SJSA1 (cell line): Measurements from ENCODE around the gene FATE1. TPM values are rescaled to one million over a fixed set of nuclear protein-coding genes. Genes with fewer than 3 reads are reported as not detected.
A peak's percentile ranks its signal among the peaks of the same experiment; 100 is the strongest.

ENCODE experiments used
- DNase-seq, 2 experiments: peaks; one replicate each; pipeline ENCODE4 v3.0.0-alpha.2; 2015 to 2020; ENCODE audit warnings: low spot score in 2 of 2, low read depth in 1 of 2
- H3K27ac ChIP-seq: fragments of 250-450 bp; sonication (Bioruptor Pico); 2 replicates; pipeline ENCODE4 v1.5.1; 2020; ENCODE audit warnings: mild to moderate bottlenecking, moderate library complexity
- H3K27me3 ChIP-seq: fragments of 250-450 bp; sonication (Bioruptor Pico); replicated peaks from 2 replicates; pipeline ENCODE4 v1.5.1; 2020; ENCODE audit warnings: mild to moderate bottlenecking, moderate library complexity
- H3K36me3 ChIP-seq: fragments of 250-450 bp; sonication (Bioruptor Pico); 2 replicates; pipeline ENCODE4 v1.5.1; 2020; ENCODE audit warnings: mild to moderate bottlenecking
- H3K4me1 ChIP-seq: fragments of 250-450 bp; sonication (Bioruptor Pico); replicated peaks from 2 replicates; pipeline ENCODE4 v1.6.1; 2021; ENCODE audit warnings: mild to moderate bottlenecking
- H3K4me3 ChIP-seq: fragments of 250-450 bp; sonication (Bioruptor Pico); 2 replicates; pipeline ENCODE4 v1.5.1; 2020; ENCODE audit warnings: mild to moderate bottlenecking
- H3K9me3 ChIP-seq: fragments of 250-450 bp; sonication (Bioruptor Pico); replicated peaks from 2 replicates; pipeline ENCODE4 v1.5.1; 2020; ENCODE audit warnings: mild to moderate bottlenecking
- total RNA-seq: library from RNA; depleted of rRNA; stranded (reverse); fragments of >200 nt; shearing (Covaris generic); gene quantifications from 2 replicates; pipeline ENCODE4 v1.2.3, GENCODE V29; 2014

The FATE1 gene
- total RNA-seq, 1 experiment from 2014 or later, result not detected

GRCh38 chrX:151741606-151742005 is 25.8 kb downstream of the FATE1 start:
- H3K27me3 ChIP-seq, result no peaks in the 10 kb centered on the region
- no peaks in the 10 kb centered on the region for H3K36me3 ChIP-seq
- no peak for DNase-seq
- no peak overlapping the region for H3K4me3 ChIP-seq
- H3K9me3 ChIP-seq, result no peaks in the 10 kb centered on the region
- H3K4me1 ChIP-seq, result no peaks in the 10 kb centered on the region
- no peak overlapping the region for H3K27ac ChIP-seq

DNA sequence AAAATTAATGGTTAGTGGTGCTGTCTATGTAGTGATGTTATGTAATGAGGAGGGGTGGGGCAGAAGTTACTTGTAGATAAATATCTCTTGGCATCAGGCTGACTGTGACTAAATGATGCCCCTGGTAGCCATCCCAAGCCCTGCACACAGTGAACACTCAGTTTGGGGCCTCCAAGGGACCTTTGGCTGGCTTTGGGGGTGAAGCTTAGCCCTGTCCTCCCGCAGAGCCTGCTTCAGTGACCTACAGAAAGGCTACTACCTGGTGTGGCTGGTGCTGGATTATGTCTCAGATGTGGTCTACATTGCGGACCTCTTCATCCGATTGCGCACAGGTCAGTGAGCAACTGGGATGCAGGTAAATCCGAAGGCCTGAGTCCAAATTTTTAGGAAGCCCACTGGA is 26.5 kb downstream of the FATE1 start:
- no peaks in the 10 kb centered on the region for H3K4me1 ChIP-seq
- H3K27me3 ChIP-seq, result no peaks in the 10 kb centered on the region
- H3K36me3 ChIP-seq, result no peaks in the 10 kb centered on the region
- DNase-seq, result no peak
- no peak overlapping the region for H3K4me3 ChIP-seq
- no peak overlapping the region for H3K27ac ChIP-seq
- no peaks in the 10 kb centered on the region for H3K9me3 ChIP-seq

GRCh38 chrX:151743651-151744470 is 28.0 kb downstream of the FATE1 start:
- DNase-seq, result no peak
- Histone ChIP-seq H3K36me3 (no peaks in the 10 kb centered on the region), H3K27ac (no peak overlapping the region), H3K4me3 (no peak overlapping the region), H3K9me3 (no peaks in the 10 kb centered on the region), H3K4me1 (no peaks in the 10 kb centered on the region), H3K27me3 (no peaks in the 10 kb centered on the region)

GRCh38 chrX:151745651-151746050 is 29.8 kb downstream of the FATE1 start:
- Histone ChIP-seq H3K9me3 (no peaks in the 10 kb centered on the region), H3K4me1 (no peaks in the 10 kb centered on the region), H3K27ac (no peak overlapping the region), H3K4me3 (no peak overlapping the region), H3K36me3 (no peaks in the 10 kb centered on the region), H3K27me3 (no peaks in the 10 kb centered on the region)
- no peak for DNase-seq

DNA sequence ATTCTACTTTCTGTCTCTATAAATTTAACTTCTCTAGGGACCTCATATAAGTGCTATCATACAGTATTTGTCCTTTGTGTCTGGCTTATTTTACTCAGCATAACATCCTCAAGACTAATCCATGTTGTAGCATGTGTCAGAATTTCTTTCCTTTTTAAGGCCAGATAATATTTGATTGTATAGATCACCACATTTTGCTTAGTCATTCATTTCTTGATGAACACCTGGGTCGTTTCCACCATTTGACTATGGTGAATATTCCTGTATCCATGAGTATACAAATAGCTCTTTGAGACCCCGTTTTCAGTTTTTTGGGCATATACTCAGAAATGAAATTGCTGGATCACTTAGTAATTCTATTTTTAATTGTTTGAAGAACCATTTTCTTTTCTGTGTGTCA is 30.7 kb downstream of the FATE1 start:
- Histone ChIP-seq H3K27me3 (no peaks in the 10 kb centered on the region), H3K4me1 (no peaks in the 10 kb centered on the region), H3K36me3 (no peaks in the 10 kb centered on the region), H3K4me3 (no peak overlapping the region), H3K9me3 (no peaks in the 10 kb centered on the region), H3K27ac (no peak overlapping the region)
- DNase-seq, result no peak

DNA sequence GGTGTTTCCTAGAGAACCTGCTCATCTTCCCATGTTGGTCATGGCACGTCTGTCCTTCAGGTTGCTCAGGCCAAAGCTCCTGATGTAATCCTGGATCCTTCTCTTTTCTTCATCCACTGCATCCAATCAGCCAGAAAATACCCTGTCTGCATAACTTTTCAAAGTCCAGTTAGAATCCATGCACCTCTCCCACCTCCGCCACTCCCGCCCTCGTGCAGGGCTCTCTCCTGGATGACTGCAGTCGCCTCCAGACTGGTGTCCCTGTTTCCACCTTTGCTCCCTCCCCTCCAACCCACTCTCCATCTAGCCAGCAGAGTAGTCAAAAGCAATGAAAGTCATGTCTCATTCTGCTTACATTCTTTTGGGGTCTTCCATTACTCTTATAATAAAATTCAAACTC is 34.7 kb downstream of the FATE1 start:
- H3K4me3 ChIP-seq, result no peak overlapping the region
- H3K36me3 ChIP-seq, result no peaks in the 10 kb centered on the region
- no peaks in the 10 kb centered on the region for H3K4me1 ChIP-seq
- DNase-seq, result no peak
- H3K9me3 ChIP-seq, result no peaks in the 10 kb centered on the region
- no peak overlapping the region for H3K27ac ChIP-seq
- no peaks in the 10 kb centered on the region for H3K27me3 ChIP-seq

GRCh38 chrX:151752847-151753246 is 37.0 kb downstream of the FATE1 start:
- Histone ChIP-seq H3K27me3 (no peaks in the 10 kb centered on the region), H3K4me1 (no peaks in the 10 kb centered on the region), H3K27ac (no peak overlapping the region), H3K9me3 (no peaks in the 10 kb centered on the region), H3K36me3 (no peaks in the 10 kb centered on the region), H3K4me3 (no peak overlapping the region)
- no peak for DNase-seq

DNA sequence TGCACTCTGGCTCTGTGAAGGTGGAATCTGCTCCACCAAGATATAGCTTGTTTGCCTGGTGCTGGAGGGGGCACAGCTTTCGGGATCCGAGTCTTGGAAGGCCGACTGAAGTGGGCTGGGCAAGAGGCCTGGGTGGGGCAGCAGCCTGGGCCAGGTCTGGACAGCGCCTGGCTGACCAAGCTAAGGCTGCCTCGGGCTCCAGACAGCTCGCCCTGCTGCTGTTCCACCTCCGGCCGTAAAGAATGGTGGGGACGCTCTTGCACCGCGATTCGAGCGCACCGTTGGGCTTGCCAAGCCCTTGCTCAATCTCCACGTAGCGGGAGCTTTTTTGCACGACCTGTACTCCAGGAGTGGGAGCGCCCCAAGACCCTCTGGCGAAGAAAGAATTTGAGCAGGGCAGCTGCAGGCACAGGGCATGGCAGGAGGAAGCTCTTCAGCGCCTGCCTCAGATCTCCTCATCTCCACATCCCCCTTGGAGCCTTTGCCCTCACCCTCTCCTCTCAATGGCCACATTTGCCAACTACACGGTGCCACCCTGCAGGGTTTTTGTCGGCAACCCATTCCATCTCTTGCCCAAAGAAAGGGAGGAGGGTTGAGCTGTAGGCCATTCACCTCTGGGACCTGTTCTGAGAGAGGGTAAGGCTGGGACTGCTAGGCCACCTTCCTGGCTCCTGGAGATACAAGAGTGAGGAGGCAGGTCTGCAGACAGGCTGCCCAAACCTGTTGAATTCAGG is 37.6 kb downstream of the FATE1 start:
- DNase-seq, result peak in 1 of 2 experiments; percentile 5

DNA sequence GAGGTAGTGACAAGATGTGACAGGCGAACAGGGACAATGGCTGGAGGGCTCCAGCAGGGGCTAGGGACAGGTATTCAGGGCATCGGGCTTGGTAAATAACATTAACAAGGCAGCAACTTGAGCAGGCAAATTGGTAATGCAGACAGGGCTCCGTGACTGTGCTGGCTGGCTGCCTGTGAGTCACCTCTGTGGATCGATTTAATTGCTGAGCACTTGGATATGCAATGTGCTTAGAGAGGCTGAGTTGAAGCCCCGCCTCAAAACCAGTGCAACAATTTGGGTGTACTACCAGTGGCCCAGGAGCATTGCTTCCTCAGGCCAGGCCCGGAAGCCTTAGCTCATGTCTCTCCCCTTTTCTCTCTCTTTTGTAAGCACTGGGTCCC is 38.2 kb downstream of the FATE1 start:
- H3K27me3 ChIP-seq, result no peaks in the 10 kb centered on the region
- no peaks in the 10 kb centered on the region for H3K36me3 ChIP-seq
- DNase-seq, result no peak
- no peak overlapping the region for H3K4me3 ChIP-seq
- no peaks in the 10 kb centered on the region for H3K9me3 ChIP-seq
- H3K4me1 ChIP-seq, result no peaks in the 10 kb centered on the region
- no peak overlapping the region for H3K27ac ChIP-seq

More for the DNA sequence above, 37.6 kb downstream of the FATE1 start:
- Histone ChIP-seq H3K9me3 (no peaks in the 10 kb centered on the region), H3K4me3 (no peak overlapping the region), H3K27ac (no peak overlapping the region), H3K4me1 (no peaks in the 10 kb centered on the region), H3K36me3 (no peaks in the 10 kb centered on the region), H3K27me3 (no peaks in the 10 kb centered on the region)

DNA sequence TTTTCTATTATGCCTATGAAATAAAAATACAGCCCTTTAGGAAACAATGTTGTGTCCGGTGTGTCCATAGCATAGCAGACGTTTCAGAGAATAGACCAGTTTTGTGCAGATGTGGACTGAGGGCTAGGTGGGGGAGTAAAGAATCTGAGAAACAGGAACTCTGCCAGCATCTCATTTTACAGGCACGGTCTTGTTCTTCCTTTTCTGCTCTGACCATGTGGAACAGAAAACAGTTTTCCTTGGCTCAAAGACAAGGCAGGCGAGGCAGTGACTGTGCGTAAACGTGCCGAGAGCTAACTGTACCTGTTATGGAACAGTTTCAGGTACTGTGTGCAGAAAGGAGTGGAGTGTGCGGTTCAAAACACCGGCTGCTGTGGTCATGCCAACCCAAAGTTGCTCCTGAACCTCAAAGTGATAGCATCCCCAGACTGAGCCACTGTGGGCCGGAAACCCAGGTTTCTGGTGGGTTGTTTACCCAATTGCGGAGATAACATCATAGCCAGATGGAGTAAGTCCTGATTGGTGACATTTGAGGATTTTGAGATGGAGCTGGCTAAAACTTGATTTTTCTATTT is 38.9 kb downstream of the FATE1 start:
- Histone ChIP-seq H3K36me3 (no peaks in the 10 kb centered on the region), H3K4me3 (no peak overlapping the region), H3K27me3 (no peaks in the 10 kb centered on the region), H3K4me1 (no peaks in the 10 kb centered on the region), H3K27ac (no peak overlapping the region), H3K9me3 (no peaks in the 10 kb centered on the region)
- no peak for DNase-seq

- no peaks in the 10 kb centered on the region for H3K9me3 ChIP-seq
- no peaks in the 10 kb centered on the region for H3K36me3 ChIP-seq
- H3K4me1 ChIP-seq, result no peaks in the 10 kb centered on the region
- H3K27ac ChIP-seq, result no peak overlapping the region
- no peak overlapping the region for H3K4me3 ChIP-seq
- H3K27me3 ChIP-seq, result no peaks in the 10 kb centered on the region
- DNase-seq, result no peak
Observed at GRCh38 chrX:151759041-151759708, 43.3 kb downstream of the FATE1 start.

DNA sequence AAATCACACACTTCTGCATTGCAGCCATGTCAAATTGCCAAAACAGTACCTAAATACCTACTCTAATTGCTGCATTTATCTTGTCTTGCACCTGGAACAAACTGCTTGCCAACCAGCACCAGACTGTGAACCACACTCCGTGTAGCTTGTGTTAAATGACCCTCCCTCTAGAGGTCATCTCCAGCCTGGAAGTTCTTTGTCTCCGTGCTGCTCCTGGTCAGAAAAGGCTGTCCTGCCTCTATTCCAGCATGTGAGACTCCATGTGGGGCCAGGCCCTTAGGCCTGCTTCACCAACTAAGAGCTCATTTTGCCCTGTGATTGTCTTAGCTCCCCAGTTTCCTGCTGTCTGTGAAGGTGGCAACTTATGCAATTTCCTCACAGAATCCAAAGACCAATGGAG is 47.0 kb downstream of the FATE1 start:
- Histone ChIP-seq H3K4me3 (no peak overlapping the region), H3K9me3 (no peaks in the 10 kb centered on the region), H3K27me3 (no peaks in the 10 kb centered on the region), H3K4me1 (no peaks in the 10 kb centered on the region), H3K27ac (no peak overlapping the region), H3K36me3 (no peaks in the 10 kb centered on the region)
- DNase-seq, result no peak

DNA sequence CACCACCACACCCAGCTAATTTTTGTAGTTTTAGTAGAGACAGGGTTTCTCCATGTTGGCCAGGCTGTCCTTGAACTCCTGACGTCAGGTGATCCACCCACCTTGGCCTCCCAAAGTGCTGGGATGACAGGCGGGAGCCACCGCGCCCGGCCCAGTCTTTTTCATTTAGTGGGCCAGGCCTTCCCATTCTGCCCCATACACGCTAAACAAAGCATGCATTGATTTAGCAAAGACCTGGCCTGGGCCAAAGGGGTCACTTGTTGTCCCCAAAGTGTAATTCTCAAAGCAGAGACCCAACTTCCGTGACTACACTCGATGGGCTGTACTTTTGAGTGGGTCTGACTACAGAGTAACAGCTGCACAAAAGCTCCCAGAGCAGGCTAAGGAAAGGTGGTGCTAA is 47.9 kb downstream of the FATE1 start:
- no peak for DNase-seq
- H3K27me3 ChIP-seq, result no peaks in the 10 kb centered on the region
- no peaks in the 10 kb centered on the region for H3K36me3 ChIP-seq
- H3K27ac ChIP-seq, result no peak overlapping the region
- no peaks in the 10 kb centered on the region for H3K9me3 ChIP-seq
- no peaks in the 10 kb centered on the region for H3K4me1 ChIP-seq
- H3K4me3 ChIP-seq, result no peak overlapping the region

- Histone ChIP-seq H3K27me3 (no peaks in the 10 kb centered on the region), H3K4me1 (no peaks in the 10 kb centered on the region), H3K36me3 (no peaks in the 10 kb centered on the region), H3K27ac (no peak overlapping the region), H3K4me3 (no peak overlapping the region), H3K9me3 (no peaks in the 10 kb centered on the region)
- no peak for DNase-seq
Observed at GRCh38 chrX:151765026-151765425, 49.2 kb downstream of the FATE1 start.
